Activated CD8-positive, alpha-beta memory T cell treated with anti-CD3 and anti-CD28 coated beads for 1 hour (primary cell): ENCODE measurements around the gene MRPS5.

Experiments used
- DNase-seq, 2 donors: peaks; one replicate each; pipeline ENCODE4 v3.0.0-alpha.2; 2020; ENCODE audit warnings: low read depth in 1 of 2; ENCODE audit errors: extremely low read depth in 1 of 2

The MRPS5 gene

DNA sequence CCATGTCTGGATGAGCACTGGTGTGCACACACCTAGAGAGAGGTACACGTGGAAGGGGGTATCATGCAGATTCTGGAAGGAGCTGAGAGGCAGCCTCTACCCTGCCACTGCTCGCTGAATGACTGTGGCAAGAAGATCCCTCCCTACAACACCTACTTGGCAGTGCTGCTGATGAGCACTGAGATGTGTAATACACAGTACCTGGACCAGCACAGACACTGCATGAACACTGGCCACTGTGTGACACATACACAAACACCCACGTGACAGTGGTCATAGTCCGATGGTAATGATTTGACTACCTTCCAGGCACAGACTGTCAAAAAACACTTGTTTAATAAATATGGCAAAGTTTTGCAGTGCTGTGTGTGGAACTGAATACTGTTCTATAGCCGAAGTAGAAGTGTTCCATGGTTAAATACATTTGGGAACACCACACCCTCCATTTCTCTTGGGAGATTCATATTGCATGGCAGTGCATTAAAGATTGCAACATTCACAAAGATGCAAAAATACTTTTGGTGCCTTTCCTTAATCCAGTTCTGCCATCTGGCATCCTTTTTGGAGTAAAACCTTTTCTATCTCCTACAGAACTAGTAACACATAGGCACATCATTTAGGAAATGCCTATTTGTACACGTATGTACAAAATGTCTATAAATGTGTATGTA is 29.6 kb downstream of the MRPS5 start:
- DNase-seq = no peak

DNA sequence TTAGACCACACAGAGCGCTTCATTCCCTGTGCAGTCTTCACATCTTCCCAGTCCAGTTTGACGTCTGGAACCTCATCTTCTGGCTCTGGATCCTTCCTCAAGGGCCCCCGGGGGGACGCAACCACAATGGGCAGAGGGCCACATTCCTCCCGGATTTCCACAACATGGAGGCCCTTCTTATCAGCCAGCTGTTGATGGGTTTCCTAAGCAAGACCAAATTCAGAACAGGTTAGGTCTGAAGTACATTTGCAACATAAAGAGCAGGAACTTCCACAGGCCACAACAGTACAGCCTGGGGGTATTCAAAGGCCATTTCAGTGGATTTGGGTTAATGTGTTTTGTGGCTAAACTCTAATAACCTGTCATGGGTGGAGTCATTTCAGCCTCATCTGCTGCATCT is 34.2 kb downstream of the MRPS5 start:
- DNase-seq = no peak

DNA sequence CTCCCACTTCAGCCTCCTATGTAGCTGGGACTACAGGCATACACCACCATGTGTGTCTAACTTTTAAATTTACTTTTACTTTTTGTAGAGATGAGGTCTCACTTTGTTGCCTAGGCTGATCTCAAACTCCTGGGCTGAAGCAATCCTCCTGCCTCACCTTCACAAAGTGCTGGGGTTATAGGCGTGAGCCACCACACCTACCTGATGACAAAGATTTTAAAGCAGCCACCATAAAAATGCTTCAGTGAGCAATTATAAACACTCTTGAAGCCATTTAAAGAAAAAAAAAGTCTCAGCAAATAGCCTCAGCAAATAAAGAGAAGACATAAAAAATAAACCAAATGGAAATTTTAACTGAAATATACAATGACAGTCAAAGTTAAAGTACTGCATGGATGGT is 35.6 kb downstream of the MRPS5 start:
- DNase-seq = no peak

DNA sequence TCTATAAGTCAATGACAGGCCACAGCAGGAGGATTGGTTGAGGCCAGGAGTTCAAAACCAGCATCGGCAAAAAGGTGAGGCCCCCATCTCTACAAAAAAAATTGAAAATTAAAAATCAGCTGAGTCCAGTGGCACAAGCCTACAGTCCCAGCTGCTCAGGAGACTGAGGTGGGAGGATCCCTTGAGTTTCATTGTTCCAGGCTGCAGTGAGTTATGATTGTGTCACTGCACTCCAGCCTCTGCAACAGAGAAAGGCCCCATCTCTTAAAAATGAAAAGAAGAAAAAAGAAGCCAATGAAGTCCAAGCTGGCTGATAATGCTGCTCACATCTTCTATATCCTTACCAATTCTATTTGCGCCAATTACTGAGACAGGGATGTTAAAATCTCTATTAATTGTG is 39.1 kb downstream of the MRPS5 start:
- DNase-seq = no peak

DNA sequence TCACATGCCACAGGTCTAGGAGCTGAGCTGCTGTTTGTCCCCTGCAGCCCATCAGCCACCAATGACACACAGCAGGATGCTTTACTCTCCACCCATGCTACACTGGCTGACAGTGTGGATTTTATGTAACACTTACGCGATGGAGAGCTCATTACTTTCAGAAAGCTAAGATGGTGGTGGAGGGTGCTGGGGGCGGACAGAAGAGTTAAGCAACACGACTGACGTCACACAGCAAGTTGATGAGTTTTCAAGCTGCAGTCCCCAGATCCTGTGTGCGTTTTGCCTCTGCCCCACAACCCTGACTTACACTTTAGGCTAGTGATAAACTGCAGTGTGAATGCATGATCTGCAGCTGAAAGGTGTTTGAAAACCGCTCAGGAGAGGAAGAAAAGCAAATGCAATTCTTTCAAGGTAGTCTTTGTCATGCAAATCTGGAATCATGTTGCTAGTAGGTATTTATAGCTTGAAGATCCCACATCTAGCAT is 42.4 kb downstream of the MRPS5 start:
- DNase-seq = no peak

DNA sequence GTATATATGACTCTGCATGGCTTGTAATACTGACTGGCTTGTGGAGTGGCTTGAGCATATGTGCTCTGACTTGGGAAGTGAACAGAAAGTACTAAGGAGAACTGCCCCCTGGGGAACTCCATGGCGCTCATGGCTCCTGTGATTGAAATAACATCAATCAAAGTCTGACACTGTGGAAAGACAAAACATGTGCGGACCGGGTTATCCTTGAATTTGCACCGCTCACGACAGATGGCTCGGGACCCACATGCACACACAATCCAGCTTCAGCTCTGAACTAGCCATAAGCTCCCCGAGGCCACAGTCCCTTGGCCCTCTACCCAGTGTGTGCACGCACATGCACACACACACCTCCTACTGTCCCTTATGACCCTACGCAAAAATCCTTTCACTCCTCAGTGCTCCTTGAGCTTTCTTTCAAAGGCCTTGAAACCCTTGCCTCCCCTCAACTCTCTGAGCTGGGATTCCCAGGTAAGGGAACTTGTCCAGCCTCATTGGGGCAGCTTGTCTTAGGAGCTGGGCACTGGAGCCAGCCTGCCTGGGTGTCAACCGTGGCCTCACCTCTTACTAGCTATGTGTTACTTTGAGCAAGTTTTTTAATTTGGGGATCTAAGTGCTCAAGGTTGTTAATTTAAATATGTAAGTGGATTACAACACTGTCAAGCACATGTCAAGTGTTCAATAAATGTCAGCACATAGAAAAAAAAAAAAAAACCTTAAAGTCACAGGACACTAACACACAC is 43.6 kb downstream of the MRPS5 start:
- no peak for DNase-seq

DNA sequence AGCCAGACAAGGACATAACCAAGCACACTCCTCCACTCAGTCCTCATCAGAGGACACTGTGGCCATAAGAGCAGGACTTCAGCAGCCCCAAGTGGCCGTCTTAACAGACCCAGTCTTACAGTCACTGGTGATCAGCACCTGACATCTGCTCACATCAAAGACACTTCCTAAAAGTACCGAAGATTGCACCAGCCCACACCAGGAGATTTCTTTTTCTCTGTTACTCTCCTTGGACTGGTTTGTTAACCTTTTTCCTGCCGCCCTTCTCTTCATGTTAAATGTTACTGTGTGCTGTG is 44.1 kb downstream of the MRPS5 start:
- DNase-seq = no peak

DNA sequence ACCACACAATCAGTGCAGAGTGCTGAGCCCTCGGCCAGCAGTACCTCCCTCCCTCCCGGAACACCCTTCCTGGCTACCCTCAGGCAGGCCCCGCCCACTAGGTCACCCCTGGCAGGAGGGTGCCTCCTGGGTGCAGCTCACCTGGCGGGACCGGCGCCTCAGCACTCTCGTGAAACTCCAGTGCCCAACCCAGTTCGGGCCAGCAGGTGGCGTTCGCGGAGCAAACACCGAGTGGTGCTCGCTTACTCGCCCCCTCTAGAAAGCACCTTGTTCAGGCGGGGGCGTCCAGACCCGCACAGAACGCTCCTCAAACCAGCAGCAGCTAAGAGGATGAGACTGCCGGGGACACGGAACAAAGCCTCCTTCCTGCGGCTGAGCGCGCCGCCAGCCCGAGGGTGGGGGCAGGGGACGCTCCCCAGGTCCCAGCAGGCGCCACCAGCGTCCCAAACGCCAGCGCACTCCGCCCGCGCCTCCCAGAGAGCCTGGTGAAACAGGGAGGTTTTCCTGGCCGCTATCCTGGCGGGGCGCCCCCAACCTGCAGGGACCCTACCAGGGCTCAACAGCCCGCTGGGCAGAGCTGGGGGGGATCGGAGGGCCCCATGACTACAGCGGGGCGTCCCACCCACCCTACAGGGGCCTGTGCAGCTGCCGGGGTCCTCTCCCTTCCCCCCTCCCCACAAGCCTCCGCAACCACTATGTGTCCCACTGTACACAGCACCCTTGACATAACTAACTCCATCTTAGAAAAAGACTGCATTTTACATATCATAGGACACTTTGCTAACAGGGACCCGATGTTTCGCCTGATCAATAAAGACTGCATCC is 44.7 kb downstream of the MRPS5 start:
- DNase-seq = peak; percentile 76 to 86

DNA sequence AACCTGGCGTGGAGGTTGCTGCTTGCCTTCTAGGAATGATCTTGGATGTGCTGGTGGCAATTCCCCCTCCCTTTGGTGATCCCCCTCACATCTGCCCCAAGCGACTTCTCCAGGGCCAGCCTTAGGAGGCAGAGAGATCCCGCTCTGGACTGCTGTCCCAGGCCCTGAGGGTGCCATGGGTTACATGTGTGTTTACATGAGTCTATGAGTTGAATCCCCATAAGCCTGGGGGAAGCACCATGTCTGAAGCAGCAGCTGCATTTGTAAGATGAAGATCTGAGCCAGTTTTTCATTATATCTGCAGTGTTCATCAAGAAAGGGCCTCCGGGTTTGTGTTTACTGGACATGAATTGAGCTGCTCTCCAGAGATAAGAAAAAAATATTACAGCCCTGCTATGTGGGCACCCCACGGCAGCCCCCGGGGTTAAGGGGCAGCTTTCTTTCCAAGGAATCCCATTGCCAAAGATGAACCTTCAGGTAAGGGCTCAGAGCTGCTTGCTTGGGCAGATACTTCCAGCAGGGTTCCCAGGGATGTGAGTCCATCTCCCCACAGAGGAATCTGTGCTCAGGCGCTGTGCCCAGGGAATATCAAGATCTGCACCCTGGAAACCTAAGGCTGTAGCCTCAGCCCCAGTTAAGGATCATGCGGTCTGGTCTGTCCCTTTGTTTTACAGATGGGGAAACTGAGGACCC is 46.0 kb downstream of the MRPS5 start:
- DNase-seq = no peak

DNA sequence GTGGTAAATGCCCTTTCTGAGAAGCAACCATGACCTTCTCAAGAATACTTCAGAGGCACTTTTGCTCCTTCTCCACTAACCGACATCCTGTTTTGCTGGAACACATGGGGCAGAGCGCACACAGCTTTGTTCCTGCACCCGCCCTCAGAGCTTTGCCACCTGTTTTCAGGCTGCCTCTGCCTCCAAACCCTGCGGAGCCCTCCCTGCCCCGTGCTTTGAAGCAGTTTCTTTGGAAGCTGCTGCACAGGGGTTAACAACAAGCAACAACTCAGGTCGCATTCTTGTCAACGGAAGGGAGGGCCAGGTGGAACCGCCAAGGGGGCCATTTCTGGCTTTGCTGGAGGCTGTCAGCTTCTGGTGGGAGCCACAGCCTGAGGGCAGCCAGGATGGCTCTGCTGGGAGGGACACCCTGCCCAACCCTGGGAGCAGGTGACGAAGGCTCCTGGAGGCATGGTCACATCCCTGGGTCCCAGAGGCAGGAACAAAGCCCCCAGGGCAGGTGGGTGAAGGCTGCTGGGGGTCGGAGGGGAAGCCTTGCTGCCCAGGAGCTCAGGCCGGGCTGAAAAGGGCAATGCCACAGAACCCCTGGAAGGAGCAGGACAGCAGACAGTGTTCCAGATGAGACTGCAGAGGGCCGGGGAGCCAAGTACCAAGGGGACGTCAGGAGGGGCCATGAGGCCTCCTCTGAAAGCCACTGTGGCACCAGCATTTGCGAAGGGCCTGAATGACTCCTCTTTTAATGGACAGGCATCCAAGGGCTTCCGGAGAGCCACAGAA is 46.8 kb downstream of the MRPS5 start:
- DNase-seq = peak; percentile 20 to 31

DNA sequence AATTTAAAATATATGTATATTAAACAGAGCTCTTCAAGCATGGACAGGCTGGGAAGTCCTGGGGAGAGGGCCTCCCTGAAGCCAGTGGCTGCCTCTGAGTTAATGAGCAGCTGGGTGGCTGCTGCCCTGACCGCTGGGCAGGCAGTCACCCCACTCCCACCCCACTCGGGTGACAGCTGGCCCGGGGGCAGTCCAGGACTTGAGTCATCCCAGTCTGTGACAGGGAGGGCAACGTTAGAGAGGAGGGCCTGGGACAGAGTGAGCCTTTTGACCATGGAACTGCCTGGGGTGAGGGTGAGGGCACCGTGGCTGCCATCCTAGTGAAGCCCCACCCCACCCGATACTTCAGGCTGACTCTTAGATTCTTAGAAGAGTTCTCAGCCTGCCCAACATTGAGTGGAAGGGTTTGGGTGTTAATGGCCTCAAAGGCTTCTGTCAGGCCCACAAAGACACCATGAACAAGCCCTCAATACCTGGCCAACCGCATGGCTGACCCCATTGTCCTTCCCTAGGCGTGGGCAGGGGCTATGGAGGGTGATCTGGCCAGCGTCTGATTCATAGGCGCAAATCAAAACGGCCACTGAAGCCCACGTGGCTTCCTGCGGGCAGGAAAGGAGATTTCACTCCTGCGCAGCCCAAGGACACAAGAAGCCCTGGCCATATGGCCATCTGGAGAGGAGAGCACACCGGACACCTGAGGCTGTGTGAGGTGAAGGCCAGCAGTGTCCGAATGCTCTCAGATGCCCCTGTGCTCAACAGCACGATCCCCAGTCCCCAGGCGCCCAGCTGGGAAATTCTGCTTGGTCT is 47.5 kb downstream of the MRPS5 start:
- no peak for DNase-seq

DNA sequence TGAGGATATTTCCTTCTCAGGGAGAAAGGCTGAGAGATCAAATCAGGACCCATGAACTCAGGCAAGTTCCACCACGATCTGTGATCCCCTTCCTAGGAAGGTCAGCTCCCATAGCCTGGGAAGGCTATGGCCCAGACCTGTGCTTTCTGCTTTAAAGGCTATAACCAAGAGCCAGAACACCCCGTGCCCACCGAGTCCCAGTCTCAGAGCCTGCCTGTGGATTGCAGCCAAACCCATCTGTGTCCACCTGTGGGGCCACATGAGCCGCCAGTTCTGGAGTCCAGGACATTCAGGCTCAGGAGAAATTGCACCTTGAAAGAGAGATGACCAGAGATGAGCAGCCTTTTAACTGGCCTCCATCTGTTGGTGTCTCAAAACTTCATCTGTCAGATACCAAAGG is 49.2 kb downstream of the MRPS5 start:
- no peak for DNase-seq

DNA sequence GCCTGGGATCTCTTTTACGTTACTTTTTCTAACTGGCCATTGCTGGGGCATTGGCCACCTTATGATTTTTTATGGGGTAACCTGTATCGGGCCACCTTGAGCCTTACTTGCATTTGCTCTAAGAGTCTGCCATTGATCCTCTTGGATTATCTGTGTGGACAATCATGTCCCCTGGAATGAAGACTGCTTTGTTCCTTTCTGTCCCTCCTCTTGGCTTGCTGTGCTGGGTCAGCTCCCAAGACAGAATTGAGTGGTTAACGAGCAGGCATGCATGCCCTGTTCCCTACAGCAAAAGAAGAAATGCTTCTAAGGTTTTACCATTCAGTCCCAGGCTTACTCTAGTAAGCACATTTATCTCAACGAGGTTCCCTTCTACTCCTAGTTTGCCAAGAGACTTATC is 49.8 kb downstream of the MRPS5 start:
- DNase-seq = no peak

DNA sequence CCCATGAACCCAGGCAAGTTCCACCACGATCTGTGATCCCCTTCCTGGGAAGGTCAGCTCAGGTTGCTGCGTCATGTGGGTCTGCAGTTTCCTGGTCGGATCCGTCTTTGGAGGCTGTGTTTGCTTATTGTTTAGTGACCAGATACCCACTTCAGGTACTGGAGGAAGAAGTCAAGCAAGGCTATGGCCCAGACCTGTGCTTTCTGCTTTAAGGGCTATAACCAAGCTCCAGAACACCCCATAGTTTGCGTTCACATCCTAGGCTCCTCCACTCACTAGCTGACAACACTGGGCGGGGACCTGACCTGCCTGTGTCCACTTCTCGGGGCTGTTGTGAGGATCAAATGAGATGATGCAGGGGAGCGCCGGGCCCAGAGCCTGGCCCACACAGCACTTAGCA is 52.1 kb downstream of the MRPS5 start:
- no peak for DNase-seq

DNA sequence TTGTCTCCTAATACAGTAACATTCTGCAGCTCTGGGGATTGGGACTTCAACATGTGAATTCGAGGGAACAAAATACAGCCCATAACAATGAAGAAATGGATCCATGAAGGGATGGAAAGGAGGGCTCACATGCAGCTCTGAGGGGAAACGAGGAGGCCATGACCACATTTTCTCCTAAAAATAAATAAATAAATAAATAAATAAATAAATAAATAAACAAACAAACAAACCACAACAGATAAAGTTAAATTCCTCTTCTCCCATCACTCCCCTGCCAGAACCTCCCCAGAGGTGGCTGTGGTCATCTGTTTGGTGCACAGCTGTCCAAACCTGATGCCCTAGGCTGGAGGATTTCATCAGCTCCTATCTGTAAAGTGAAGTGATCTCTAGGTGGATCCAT is 53.4 kb downstream of the MRPS5 start:
- no peak for DNase-seq

DNA sequence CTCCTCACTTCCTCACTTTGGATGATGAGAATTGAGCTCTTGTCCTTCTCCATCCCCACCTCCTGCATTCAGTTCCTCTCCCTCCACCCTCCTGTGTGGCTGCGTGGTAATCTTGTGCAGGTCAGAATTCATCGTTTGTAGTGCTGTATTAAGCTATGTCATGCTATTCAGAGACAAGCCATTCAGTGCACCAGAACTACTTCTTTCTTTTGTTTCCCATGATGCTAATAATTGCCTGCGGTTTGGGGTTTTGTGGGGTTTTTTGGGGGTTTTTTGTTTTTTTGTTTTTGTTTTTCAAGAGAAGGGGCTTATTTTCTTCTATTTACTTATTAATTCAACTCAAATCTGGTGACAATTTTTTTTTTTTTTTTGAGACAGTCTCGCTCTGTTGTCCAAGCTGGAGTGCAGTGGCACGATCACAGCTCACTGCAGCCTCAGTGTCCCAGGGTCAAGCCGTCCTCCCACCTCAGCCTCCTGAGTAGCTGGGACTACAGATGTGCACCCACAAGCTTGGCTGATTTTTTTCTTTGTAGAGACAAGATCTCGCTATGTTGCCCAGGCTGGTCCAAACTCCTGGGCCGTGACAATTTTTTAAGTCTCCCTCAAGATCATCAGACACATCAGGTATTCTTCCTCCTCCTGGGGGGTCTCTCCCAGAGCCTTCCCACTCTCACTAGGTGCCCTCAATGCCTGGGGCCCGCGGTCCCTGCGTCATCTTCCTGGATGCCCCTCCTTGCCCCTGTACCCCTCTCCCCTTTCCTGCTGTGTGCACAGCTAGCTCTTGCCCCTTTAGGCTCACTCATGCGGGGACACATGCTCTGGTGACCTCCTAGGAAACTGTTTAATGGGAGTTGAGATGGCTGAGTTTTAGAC is 58.3 kb downstream of the MRPS5 start:
- DNase-seq = no peak

DNA sequence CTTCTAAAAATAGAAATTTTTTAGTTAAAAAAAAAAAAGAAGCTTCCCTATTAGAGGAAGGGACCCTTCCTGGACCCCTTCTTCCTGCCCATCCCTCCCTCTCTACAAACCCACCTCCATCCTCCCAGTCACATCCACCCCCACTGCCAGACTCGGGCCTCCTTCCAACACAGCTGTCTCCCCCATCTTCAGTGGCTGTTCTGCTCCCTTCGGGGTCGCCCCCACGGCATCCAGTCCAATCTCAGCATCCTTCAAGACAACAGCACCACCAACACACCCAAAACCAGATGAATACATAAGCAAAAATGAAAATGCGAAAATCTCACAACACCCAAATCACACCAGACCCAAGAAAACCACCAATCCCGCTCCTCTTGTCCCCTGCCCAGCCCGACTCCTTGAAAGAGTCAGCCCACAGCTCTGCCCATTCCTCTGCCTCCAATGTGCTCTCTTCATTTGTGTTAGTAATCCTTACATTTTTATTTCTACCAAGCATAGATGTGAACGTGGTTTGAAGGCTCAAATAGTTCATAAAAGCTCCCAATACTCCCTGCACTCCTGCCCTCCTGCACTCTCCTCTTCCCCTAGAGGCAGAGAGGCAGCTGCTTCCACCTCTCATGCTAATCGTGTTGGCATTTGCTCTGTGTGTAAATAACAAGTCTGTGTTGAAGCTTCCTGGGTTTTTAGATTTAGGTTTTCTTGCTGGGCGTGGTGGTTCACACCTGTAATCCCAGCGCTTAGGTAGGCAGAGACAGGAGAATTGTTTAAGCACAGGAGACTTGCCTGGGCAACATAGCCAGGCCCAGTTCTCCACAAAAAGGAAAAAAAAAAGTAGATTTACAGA is 59.1 kb downstream of the MRPS5 start:
- no peak for DNase-seq

DNA sequence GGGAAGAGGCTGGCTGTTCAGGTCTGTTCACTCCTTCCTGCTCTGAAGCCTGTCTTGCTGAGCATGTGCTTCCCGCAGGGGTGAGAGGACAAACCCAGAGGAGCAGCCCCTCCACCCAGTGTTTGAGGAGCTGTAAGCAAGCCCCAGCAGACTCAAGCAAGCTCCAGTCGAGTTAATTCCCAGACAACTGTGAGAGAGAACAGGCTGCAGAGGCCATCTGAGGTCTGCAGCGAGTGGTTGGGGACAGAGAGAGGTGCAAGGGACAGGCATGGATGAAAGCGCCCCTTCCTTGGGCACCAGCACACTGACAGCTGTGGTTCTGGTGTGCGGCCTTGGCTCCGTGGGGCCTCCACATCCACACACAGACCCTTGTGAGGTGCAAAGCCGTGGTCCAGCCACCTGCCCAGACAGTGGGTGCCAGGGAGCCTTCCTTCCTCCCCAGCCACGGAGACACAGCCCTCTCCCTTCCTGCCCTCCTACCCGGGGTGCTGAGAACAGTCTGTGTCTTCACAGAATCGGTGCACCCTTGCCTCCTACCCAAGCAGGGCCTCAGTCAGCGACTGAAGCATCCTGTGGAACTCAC is 59.9 kb downstream of the MRPS5 start:
- no peak for DNase-seq
